GM23338 (cell line): ENCODE results near the gene FTO. TPM values are rescaled to one million over a fixed set of nuclear protein-coding genes. Genes with fewer than 3 reads are reported as not detected.

Source experiments
- ATAC-seq: fragments of 200-7000 bp; cut with Tn5 transposase; 3 replicates; pipeline ENCODE4 v1.9.1; 2020
- DNase-seq: peaks from one replicate; pipeline ENCODE4 v3.0.0-alpha.2; 2015; ENCODE audit warnings: low spot score
- H2AFZ ChIP-seq: fragments of 200-600 bp; sonication (generic); 2 replicates; pipeline ENCODE4 v1.8.0; 2016; ENCODE audit warnings: antibody characterized with exemption, mild to moderate bottlenecking, moderate library complexity
- H3F3A ChIP-seq: fragments of 200-600 bp; sonication (generic); replicated peaks from 2 replicates; pipeline ENCODE4 v1.8.0; 2017; ENCODE audit warnings: antibody characterized with exemption, mixed run types, low read depth
- H3K27ac ChIP-seq: fragments of 200-600 bp; sonication (generic); 2 replicates; pipeline ENCODE4 v1.6.1; 2016; ENCODE audit warnings: low read depth
- H3K27me3 ChIP-seq: fragments of 200-600 bp; sonication (generic); 2 replicates; pipeline ENCODE4 v1.8.0; 2016; ENCODE audit warnings: mild to moderate bottlenecking, mixed run types, moderate library complexity; ENCODE audit not compliant: insufficient read depth
- H3K36me3 ChIP-seq: fragments of 200-600 bp; sonication (generic); 2 replicates; pipeline ENCODE4 v1.8.0; 2016; ENCODE audit warnings: mild to moderate bottlenecking; ENCODE audit not compliant: insufficient read depth
- H3K4me1 ChIP-seq: fragments of 200-600 bp; sonication (generic); 2 replicates; pipeline ENCODE4 v1.8.0; 2016; ENCODE audit warnings: mild to moderate bottlenecking, moderate library complexity; ENCODE audit not compliant: insufficient read depth
- H3K4me2 ChIP-seq: fragments of 200-600 bp; sonication (generic); 2 replicates; pipeline ENCODE4 v1.7.1; 2017; ENCODE audit warnings: mixed run types
- H3K4me3 ChIP-seq: fragments of 200-600 bp; sonication (generic); 2 replicates; pipeline ENCODE4 v1.6.1; 2016; ENCODE audit warnings: mixed run types
- H3K79me2 ChIP-seq: fragments of 200-600 bp; sonication (generic); replicated peaks from 2 replicates; pipeline ENCODE4 v1.8.0; 2017; ENCODE audit warnings: mild to moderate bottlenecking; ENCODE audit not compliant: insufficient read depth
- H3K9me2 ChIP-seq: fragments of 200-600 bp; sonication (generic); 2 replicates; pipeline ENCODE4 v1.8.0; 2017; ENCODE audit not compliant: insufficient read depth
- H4K20me1 ChIP-seq: fragments of 200-600 bp; sonication (generic); replicated peaks from 2 replicates; pipeline ENCODE4 v1.8.0; 2017; ENCODE audit warnings: mild to moderate bottlenecking; ENCODE audit not compliant: insufficient read depth
- H3K27ac Mint-ChIP-seq: 2 replicates; pipeline ENCODE4 v1.8.0; 2020; ENCODE audit warnings: inconsistent platforms, mild to moderate bottlenecking, moderate library complexity, mixed read lengths
- H3K27me3 Mint-ChIP-seq: 3 replicates; pipeline ENCODE4 v1.8.0; 2022; ENCODE audit warnings: low read depth, mild to moderate bottlenecking, moderate library complexity, mixed read lengths, inconsistent platforms; ENCODE audit not compliant: insufficient read depth, poor library complexity
- H3K36me3 Mint-ChIP-seq: 3 replicates; pipeline ENCODE4 v1.8.0; 2021; ENCODE audit warnings: low read depth, mild to moderate bottlenecking, inconsistent platforms, moderate library complexity, mixed read lengths
- H3K4me1 Mint-ChIP-seq: 3 replicates; pipeline ENCODE4 v1.8.0; 2020; ENCODE audit warnings: mild to moderate bottlenecking, inconsistent platforms, mixed read lengths
- H3K4me3 Mint-ChIP-seq: 3 replicates; pipeline ENCODE4 v1.8.0; 2021; ENCODE audit warnings: moderate library complexity, mild to moderate bottlenecking, inconsistent platforms, mixed read lengths
- H3K9me3 Mint-ChIP-seq: 3 replicates; pipeline ENCODE4 v1.8.0; 2020; ENCODE audit warnings: moderate library complexity, mild to moderate bottlenecking, inconsistent platforms, mixed read lengths
- CREB1 ChIP-seq: fragments of 250-450 bp; sonication (Bioruptor Pico); IDR thresholded peaks from 2 replicates; pipeline ENCODE4 v1.5.0; 2020; ENCODE audit warnings: low read depth, mild to moderate bottlenecking, moderate library complexity
- CTCF ChIP-seq, 2 experiments: fragments of 200-600 bp in 1 of 2; sonication (generic) in 1 of 2; conservative IDR thresholded peaks; 2 replicates each; pipeline versions ENCODE4 v1.5.1 to v1.6.1; 2016 to 2017; ENCODE audit warnings: antibody characterized with exemption in 2 of 2, low read depth in 2 of 2, mild to moderate bottlenecking in 2 of 2, moderate library complexity in 1 of 2
- ETS1 ChIP-seq: IDR thresholded peaks from 2 replicates; pipeline ENCODE4 v1.6.1; 2016; ENCODE audit warnings: antibody characterized with exemption
- EZH2 ChIP-seq: fragments of 200-600 bp; sonication (generic); IDR thresholded peaks from one replicate; pipeline ENCODE4 v1.8.0; 2017; ENCODE audit warnings: antibody characterized with exemption, mild to moderate bottlenecking, low read depth; ENCODE audit not compliant: unreplicated experiment
- EZH2phosphoT487 ChIP-seq: fragments of 200-600 bp; sonication (generic); IDR thresholded peaks from one replicate; pipeline ENCODE4 v1.8.1; 2018; ENCODE audit warnings: antibody characterized with exemption; ENCODE audit not compliant: unreplicated experiment
- JUNB ChIP-seq: IDR thresholded peaks from one replicate; pipeline ENCODE4 v1.6.1; 2016; ENCODE audit warnings: antibody characterized with exemption; ENCODE audit not compliant: unreplicated experiment
- NANOG ChIP-seq: IDR thresholded peaks from 2 replicates; pipeline ENCODE4 v1.6.1; 2016; ENCODE audit warnings: antibody characterized with exemption, borderline replicate concordance
- POLR2AphosphoS5 ChIP-seq: IDR thresholded peaks from 2 replicates; pipeline ENCODE4 v1.6.1; 2016; ENCODE audit warnings: antibody characterized with exemption, low read depth
- REST ChIP-seq: IDR thresholded peaks from one replicate; pipeline ENCODE4 v1.6.1; 2018; ENCODE audit warnings: antibody characterized with exemption; ENCODE audit not compliant: unreplicated experiment
- STAT1 ChIP-seq: IDR thresholded peaks from one replicate; pipeline ENCODE4 v1.6.1; 2016; ENCODE audit warnings: antibody characterized with exemption; ENCODE audit not compliant: unreplicated experiment
- ZNF114 ChIP-seq: fragments of 250-450 bp; sonication (Bioruptor Pico); IDR thresholded peaks from 2 replicates; pipeline ENCODE4 v1.5.0; 2020; ENCODE audit warnings: mild to moderate bottlenecking, moderate library complexity
- ZNF331 ChIP-seq: fragments of 250-450 bp; sonication (Bioruptor Pico); IDR thresholded peaks from 2 replicates; pipeline ENCODE4 v1.5.0; 2020; ENCODE audit warnings: low read depth, mild to moderate bottlenecking, moderate library complexity
- ZNF462 ChIP-seq: fragments of 250-450 bp; sonication (Bioruptor Pico); IDR thresholded peaks from 2 replicates; pipeline ENCODE4 v1.5.0; 2020; ENCODE audit warnings: mild to moderate bottlenecking, moderate library complexity
- polyA plus RNA-seq: library from polyadenylated mRNA; unstranded; fragments of >200 nt; fragmentation: Nextera tagmentation; extraction: Ambion mirVana; gene quantifications from 2 replicates; pipeline ENCODE4 v1.2.1, GENCODE V29; 2016
- total RNA-seq: library from RNA; depleted of rRNA; stranded (reverse); fragments of >200 nt; shearing (Covaris generic); gene quantifications from 2 replicates; pipeline ENCODE4 v1.2.3, GENCODE V29; 2014

FTO gene
- total and polyA plus RNA-seq, 2 experiments from 2014 or later, result 17.7 to 69.6 TPM

- no peaks in the 10 kb centered on the region for H3K9me3 Mint-ChIP-seq
- Histone ChIP-seq H3K36me3 (no peaks in the 10 kb centered on the region), H2AFZ (no peak overlapping the region), H3K79me2 (peaks cover 43% of the 10 kb centered on the region), H3K4me2 (0 out of 2 replicates have a peak overlapping the region, but pooled peaks have one; percentile 24), H3K9me2 (no peaks in the 10 kb centered on the region), H4K20me1 (peaks cover 2% of the 10 kb centered on the region), H3K4me1 (peaks cover 34% of the 10 kb centered on the region), H3F3A (no peaks in the 10 kb centered on the region), H3K27ac (no peak overlapping the region), H3K27me3 (no peaks in the 10 kb centered on the region), H3K4me3 (no peak overlapping the region)
- no peak overlapping the region for H3K27ac Mint-ChIP-seq
- H3K27me3 Mint-ChIP-seq, result no peaks in the 10 kb centered on the region
- H3K4me1 Mint-ChIP-seq, result peaks cover 31% of the 10 kb centered on the region
- ATAC-seq (no peak), DNase-seq (no peak)
- no peak overlapping the region for H3K4me3 Mint-ChIP-seq
- no peaks in the 10 kb centered on the region for H3K36me3 Mint-ChIP-seq
- no peak for TF ChIP-seq CREB1
- no peak for TF ChIP-seq CTCF (conservative IDR thresholded peaks at IDR 0.05; ENCODE audit: low read depth in 2 of 2)
- TF ChIP-seq POLR2AphosphoS5, result no peak
- no peak for TF ChIP-seq JUNB
- TF ChIP-seq ZNF462 (CRISPR knock-in tag), result no peak
- no peak for TF ChIP-seq ZNF331
- TF ChIP-seq STAT1, result no peak
- TF ChIP-seq ZNF114 (CRISPR knock-in tag), result no peak
- TF ChIP-seq EZH2phosphoT487, result no peak
- no peak for TF ChIP-seq EZH2
- no peak for TF ChIP-seq REST
- TF ChIP-seq NANOG, result no peak
- no peak for TF ChIP-seq ETS1
These were observed 75.2 kb downstream of the FTO start for GRCh38 chr16:53779186-53779585.
